Ovary (tissue), 3 donors: Measurements from ENCODE around the gene HOXD11.

ENCODE experiments used
- EP300 ChIP-seq: sonication (generic); formaldehyde crosslinking; IDR thresholded peaks from one replicate; pipeline ENCODE4 v1.6.1; 2017; ENCODE audit warnings: antibody characterized with exemption
- POLR2A ChIP-seq: fragments of 450-650 bp; IDR thresholded peaks from one replicate; pipeline ENCODE4 v1.6.1; 2017; ENCODE audit warnings: antibody characterized with exemption, mild to moderate bottlenecking, moderate library complexity
- TF ChIP-seq, protein P1 (sequence below), 3 donors: fragments of 450-650 bp in 2 of 3; fragments of 200-600 bp in 1 of 3; IDR thresholded peaks; one replicate each; pipeline versions ENCODE4 v1.5.1 to v1.8.0; 2016 to 2022; ENCODE audit warnings: antibody characterized with exemption in 3 of 3, mild to moderate bottlenecking in 1 of 3
- donor health status: DM: no; HTN: no; CAD: no.

DNA sequence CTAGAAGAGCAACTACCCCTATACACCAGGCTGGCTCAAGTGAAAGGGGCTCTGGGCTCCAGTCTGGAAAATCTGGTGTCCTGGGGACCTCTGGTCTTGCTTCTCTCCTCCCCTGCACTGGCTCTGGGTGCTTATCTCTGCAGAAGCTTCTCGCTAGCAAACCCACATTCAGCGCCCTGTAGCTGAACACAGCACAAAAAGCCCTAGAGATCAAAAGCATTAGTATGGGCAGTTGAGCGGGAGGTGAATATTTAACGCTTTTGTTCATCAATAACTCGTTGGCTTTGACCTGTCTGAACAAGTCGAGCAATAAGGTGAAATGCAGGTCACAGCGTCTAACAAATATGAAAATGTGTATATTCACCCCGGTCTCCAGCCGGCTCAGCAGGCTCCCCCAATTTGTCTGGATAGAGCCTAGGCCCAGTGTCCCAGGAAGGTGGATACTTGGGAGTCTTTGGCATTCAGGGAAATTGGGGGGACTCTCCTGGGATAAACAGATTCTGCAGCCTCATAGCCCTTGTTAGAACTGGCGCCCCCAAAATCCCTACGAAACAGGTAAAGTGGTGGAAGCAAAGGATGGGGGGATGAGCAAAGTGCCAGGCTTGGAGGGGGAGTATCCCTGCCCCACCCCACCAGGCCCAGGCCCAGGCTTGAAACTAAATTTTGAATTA, 41.8 kb downstream of the HOXD11 start:
- no peak for TF ChIP-seq EP300
- TF ChIP-seq, protein P1, sequence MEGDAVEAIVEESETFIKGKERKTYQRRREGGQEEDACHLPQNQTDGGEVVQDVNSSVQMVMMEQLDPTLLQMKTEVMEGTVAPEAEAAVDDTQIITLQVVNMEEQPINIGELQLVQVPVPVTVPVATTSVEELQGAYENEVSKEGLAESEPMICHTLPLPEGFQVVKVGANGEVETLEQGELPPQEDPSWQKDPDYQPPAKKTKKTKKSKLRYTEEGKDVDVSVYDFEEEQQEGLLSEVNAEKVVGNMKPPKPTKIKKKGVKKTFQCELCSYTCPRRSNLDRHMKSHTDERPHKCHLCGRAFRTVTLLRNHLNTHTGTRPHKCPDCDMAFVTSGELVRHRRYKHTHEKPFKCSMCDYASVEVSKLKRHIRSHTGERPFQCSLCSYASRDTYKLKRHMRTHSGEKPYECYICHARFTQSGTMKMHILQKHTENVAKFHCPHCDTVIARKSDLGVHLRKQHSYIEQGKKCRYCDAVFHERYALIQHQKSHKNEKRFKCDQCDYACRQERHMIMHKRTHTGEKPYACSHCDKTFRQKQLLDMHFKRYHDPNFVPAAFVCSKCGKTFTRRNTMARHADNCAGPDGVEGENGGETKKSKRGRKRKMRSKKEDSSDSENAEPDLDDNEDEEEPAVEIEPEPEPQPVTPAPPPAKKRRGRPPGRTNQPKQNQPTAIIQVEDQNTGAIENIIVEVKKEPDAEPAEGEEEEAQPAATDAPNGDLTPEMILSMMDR (IDR thresholded peaks at IDR 0.05), result no peak
- no peak for TF ChIP-seq POLR2A
